NCI-H446 treated with DMSO at 0.1 percent for 48 hours (cell line): ENCODE measurements around the gene RAB11FIP3.

ENCODE experiments used
- DNase-seq: peaks from one replicate; lab custom pipeline; 2025; lab: John Stamatoyannopoulos, UW

Gene RAB11FIP3

GRCh38 chr16:533391-534123, 108.1 kb downstream of the RAB11FIP3 start:
- no peak for DNase-seq

- DNase-seq = no peak
Measured at GRCh38 chr16:534135-534534, 108.7 kb downstream of the RAB11FIP3 start.

- DNase-seq = no peak
Measured at GRCh38 chr16:534856-535445, 109.5 kb downstream of the RAB11FIP3 start.

GRCh38 chr16:535446-536405, 110.3 kb downstream of the RAB11FIP3 start:
- DNase-seq = no peak

- DNase-seq = no peak
Measured at GRCh38 chr16:536746-537145, 111.3 kb downstream of the RAB11FIP3 start.

GRCh38 chr16:537415-538335, 112.2 kb downstream of the RAB11FIP3 start:
- DNase-seq = no peak

- no peak for DNase-seq
Measured at GRCh38 chr16:539901-540530, 114.6 kb downstream of the RAB11FIP3 start.

- no peak for DNase-seq
Measured at GRCh38 chr16:540645-541340, 115.3 kb downstream of the RAB11FIP3 start.

- no peak for DNase-seq
Measured at GRCh38 chr16:543301-544164, 118.1 kb downstream of the RAB11FIP3 start.

- DNase-seq = no peak
Measured at GRCh38 chr16:544517-544916, 119.1 kb downstream of the RAB11FIP3 start.

- no peak for DNase-seq
Measured at GRCh38 chr16:546909-547770, 121.7 kb downstream of the RAB11FIP3 start.

- DNase-seq = no peak
Measured at GRCh38 chr16:548586-548985, 123.1 kb downstream of the RAB11FIP3 start.

GRCh38 chr16:549544-550263, 124.3 kb downstream of the RAB11FIP3 start:
- no peak for DNase-seq

- no peak for DNase-seq
Measured at GRCh38 chr16:551210-551609, 125.8 kb downstream of the RAB11FIP3 start.

- DNase-seq = no peak
Measured at GRCh38 chr16:552171-552570, 126.7 kb downstream of the RAB11FIP3 start.

GRCh38 chr16:553601-554296, 128.3 kb downstream of the RAB11FIP3 start:
- DNase-seq = no peak

GRCh38 chr16:554297-554621, 128.8 kb downstream of the RAB11FIP3 start:
- DNase-seq = no peak
